Immature natural killer cell (primary cell): ENCODE measurements around the gene SNRNP27. TPM values are rescaled to one million over a fixed set of nuclear protein-coding genes. Genes with fewer than 3 reads are reported as not detected.

Experiments
- polyA plus RNA-seq, 3 donors: library from polyadenylated mRNA; unstranded; fragments of 300-500 nt; fragmentation: Illumina TruSeq; gene quantifications; one replicate each; pipeline ENCODE4 v1.2.3, GENCODE V29; 2021

The SNRNP27 gene
- polyA plus RNA-seq, 3 donors from 2014 or later: 65.4 to 79.7 (median 78.8) TPM

Other genes starting within 250 kb of the SNRNP27 start
- 10 to 100 TPM; 80.8 to 86.1 (median 85.5) TPM for gene ANXA4, start 151.8 kb upstream of the SNRNP27 start, polyA plus RNA-seq
- gene GMCL1, start 64.3 kb upstream of the SNRNP27 start, polyA plus RNA-seq: 10 to 100 TPM; 38.4 to 52.9 (median 38.9) TPM
- 10 to 100 TPM; 10.6 to 22.9 (median 18.6) TPM for gene MXD1, start 21.2 kb downstream of the SNRNP27 start, polyA plus RNA-seq
- gene ASPRV1, start 67.7 kb downstream of the SNRNP27 start, polyA plus RNA-seq: 1 to 10 TPM in 1 of 3 donors, under 1 TPM in 2; 0.09 to 1.8 (median 0.29) TPM
- 100 to 1,000 TPM; 184 to 233 (median 232) TPM for gene PCBP1, start 193.5 kb downstream of the SNRNP27 start, polyA plus RNA-seq